Activated T-cell treated with anti-CD3 and anti-CD28 coated beads for 24 hours (primary cell): Measurements from ENCODE around the gene SLC6A4.
"Not testable (repeated sequence)": the region's sequence is repeated elsewhere in the genome, so short reads cannot be mapped to it uniquely, and the experiment has no call there.

Experiments
- DNase-seq: peaks from one replicate; pipeline ENCODE4 v3.0.0-alpha.2; 2020; ENCODE audit warnings: low read depth

The SLC6A4 gene

DNA sequence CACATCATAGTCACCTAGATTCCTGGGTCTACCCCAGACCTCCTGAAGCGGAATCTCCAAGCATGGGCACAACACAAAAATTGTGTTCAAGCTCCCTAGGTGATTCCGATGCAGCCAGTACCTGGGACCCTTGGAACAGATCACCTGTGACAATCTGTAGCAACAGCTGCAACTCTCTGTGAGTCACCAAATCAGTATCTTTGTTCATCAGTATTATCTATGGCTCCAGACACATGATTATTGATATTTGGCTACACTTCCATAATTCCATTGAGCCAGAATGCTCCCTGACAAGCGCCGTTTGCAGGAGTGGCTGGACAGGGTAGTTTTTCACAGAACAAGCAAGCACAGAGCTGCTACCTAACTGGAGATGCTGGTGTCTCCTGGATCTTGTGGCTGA, 16.2 kb downstream of the SLC6A4 start:
- DNase-seq: no peak

- no peak for DNase-seq
Observed at GRCh38 chr17:30218799-30219198, 16.7 kb downstream of the SLC6A4 start.

DNA sequence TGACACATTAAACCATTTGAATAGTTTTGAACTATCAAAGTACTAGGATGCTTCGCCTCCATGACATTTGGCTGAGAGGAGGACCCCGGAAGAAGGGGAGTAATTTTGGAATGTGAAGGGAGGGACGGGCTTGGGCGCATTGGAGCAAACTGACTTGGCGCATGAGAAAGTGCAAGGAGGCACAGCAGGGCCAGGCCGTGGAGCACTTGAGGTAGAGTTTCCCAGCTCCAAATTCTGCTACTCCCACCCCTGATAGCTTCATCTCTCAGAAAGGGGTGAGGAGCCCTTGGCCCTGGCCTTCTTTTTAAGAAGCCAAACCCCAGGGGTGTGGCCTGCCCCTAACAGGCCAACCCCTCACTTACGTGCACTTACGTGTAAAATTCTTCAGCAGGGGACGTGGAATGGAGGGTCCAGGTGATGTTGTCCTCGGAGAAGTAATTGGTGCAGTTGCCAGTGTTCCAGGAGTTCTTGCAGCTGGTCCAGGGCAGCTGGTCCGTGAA, 17.7 kb downstream of the SLC6A4 start:
- DNase-seq: no peak

DNA sequence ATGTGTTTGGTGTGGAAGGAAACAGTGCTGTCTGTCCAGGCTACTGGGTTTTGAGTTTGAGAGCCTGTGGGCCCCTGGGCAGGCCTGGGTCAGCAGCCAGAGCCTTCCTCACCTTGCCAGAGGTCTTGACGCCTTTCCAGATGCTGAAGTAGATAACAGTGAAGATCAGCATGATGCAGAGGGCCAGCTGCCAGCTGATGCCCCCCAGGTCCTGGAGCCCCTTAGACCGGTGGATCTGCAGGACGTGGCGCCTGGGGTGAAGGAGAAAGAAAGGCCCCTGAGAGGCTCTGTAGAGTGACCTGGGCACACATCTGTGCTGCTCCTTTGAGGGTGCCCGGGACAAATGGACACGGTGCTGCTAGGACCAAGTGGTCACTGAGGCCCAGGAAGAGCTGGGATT, 18.4 kb downstream of the SLC6A4 start:
- DNase-seq: no peak

DNA sequence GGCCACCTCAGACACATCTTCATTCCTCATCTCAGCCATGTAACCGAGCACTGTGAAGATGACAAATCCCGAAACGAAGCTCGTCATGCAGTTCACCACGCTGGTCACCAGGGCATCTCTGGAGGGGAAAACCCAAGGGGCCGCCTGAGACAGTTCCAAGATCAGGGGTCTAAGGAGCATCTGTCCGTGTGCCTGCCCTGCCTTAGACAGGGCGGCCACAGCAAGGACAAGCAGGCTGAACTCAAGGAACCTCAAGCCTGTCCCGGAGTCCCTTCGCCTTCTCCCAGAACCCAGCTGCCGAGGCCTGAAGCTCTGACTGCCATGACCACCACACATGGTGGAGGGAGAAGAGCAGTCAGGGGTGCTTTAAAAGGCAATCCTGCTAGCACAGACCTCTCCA, 22.7 kb downstream of the SLC6A4 start:
- no peak for DNase-seq

- no peak for DNase-seq
Observed at GRCh38 chr17:30211371-30211770, 24.1 kb downstream of the SLC6A4 start.

GRCh38 chr17:30210901-30211300, 24.6 kb downstream of the SLC6A4 start:
- DNase-seq: no peak

- no peak for DNase-seq
Observed at GRCh38 chr17:30210366-30210765, 25.1 kb downstream of the SLC6A4 start.

GRCh38 chr17:30209930-30210329, 25.6 kb downstream of the SLC6A4 start:
- no peak for DNase-seq

DNA sequence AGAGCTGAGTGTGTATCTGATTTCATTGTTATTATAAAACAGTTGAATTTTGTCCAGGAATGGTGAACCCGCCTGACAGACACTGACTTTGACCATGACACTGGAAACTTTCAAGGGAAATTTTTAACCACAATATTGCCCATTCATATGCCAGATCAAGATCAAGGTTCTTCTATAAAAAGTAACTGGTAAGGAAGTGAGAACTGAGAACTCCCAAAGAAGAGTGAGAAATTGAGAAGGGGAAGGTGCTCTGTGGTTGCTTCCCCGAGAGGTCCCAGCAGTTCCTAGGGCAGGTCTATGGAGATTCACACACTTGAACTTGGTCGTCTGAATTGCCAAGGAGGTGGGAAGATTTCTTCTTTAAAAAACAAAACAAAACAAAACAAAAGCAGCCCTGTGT, 27.3 kb downstream of the SLC6A4 start:
- DNase-seq: no peak

DNA sequence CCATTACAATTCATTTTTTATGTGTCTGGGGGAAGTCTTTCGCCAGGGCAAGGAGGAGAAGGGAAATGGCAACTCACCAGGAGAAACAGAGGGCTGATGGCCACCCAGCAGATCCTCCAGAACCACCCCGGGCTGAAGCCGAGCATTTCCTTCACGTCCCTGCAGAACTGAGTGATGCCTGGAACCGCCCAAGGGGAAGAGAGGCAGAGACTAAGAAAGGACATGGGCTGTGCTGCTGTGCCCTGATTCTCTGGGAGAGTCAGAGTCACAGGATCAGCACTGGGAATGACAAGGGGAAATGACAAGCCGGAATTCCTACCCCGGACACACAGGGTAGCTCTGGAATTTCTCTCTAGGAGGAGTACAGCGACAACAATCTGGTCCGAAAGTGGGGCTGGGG, 27.8 kb downstream of the SLC6A4 start:
- no peak for DNase-seq

DNA sequence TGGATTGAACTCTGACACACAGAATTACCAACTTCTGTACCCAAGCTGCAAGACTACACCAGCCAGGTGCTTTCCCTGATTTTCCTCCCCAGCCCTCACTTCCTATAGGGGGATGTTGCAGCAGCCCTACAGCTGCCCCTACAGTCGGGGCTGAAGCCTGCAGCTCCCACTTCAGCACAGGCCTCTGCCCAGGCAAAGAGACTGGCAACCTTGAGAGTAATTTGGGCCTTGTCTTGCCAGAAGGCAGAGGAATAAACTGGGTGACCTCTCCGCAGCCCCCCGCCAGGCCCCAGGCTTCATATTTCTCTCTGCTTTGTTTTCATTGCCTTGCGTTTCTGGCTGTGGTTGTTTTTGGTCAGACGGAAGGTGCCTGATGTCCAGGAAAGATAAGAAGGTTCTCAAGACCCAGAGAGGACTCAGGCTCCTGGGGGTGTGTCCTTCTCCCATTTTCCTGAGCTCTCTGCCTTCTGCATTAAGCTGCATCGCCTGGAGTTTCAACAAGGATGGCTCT, 32.0 kb downstream of the SLC6A4 start:
- DNase-seq: no peak

DNA sequence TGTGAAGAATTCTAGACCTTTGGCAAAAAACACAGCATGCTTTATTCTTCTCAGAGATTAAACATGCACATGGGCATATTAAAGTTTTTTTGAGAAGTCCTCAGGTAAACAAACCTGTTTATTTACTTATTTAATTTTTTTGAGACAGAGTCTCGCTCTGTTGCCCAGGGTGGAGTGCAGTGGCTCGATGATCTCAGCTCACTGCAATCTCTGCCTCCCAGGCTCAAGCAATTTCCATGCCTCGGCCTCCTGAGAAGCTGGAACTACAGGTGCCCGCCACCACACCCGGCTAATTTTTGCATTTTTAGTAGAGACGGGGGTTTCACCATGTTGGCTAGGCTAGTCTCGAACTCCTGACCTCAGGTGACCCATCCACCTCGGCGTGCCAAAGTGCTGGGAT, 34.8 kb downstream of the SLC6A4 start:
- DNase-seq: not testable (repeated sequence)

DNA sequence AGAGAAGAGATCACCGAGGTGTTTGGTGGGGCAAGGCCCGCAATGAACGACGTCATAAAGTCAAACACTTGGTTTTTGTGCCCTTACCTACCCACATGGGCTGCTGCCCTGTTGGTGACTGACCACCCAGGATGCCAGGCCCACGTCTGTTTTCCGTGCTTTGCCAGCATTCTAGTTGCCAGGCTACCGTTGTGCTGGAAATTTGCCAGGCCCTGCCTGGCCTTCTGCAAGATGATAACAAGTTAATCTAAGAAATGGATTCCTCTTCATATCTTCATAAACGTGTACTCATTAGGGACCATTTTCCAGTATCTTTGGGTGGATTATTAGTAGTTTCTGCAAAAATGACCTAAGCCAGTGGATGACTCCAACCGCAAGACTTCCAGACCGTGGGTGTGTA, 35.4 kb downstream of the SLC6A4 start:
- DNase-seq: no peak

- no peak for DNase-seq
Observed at GRCh38 chr17:30199600-30199999, 35.9 kb downstream of the SLC6A4 start.

- no peak for DNase-seq
Observed at GRCh38 chr17:30197416-30197815, 38.1 kb downstream of the SLC6A4 start.

- no peak for DNase-seq
Observed at GRCh38 chr17:30196504-30196903, 39.0 kb downstream of the SLC6A4 start.

- DNase-seq: no peak
Observed at GRCh38 chr17:30191072-30191471, 44.4 kb downstream of the SLC6A4 start.

- no peak for DNase-seq
Observed at GRCh38 chr17:30188211-30188939, 47.1 kb downstream of the SLC6A4 start.

DNA sequence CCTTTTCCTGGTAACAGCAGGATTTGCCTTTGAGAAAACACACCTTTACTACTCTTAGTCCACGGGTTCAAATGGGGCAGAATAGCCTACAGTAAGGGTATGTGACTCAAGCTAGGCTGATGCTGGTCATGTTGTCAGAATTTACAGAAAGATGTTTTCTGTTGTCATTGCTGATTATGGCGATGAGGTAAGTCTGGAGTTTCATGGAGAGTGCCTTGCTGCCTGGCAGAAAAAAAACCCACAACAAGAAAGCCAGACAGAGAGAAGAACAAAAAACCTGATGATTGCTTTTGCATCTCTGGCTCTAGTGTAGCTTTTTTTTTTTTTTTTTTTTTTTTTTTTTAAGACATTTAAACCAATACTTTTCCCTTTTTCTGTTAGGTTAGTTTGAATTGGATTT, 47.9 kb downstream of the SLC6A4 start:
- no peak for DNase-seq

DNA sequence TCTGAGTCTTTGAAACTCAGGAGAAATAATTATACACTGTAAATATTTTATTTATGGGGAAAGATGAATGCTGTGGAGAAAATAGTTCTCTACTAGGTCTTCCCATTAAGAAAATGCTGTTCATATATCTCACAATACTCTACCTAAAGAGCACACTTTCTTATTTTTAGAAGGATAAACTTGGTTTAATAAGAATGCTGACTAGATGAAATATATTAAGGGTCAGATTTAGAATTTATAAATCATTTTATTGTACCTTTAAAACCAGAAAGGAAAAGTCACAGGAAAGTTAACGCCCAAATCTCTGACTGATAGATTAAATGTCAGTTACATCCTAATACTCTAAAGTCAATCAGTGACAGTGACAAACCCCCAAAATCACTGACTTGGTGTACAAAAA, 48.7 kb downstream of the SLC6A4 start:
- no peak for DNase-seq

- no peak for DNase-seq
Observed at GRCh38 chr17:30176855-30177254, 58.6 kb downstream of the SLC6A4 start.

GRCh38 chr17:30174556-30174955, 60.9 kb downstream of the SLC6A4 start:
- no peak for DNase-seq

DNA sequence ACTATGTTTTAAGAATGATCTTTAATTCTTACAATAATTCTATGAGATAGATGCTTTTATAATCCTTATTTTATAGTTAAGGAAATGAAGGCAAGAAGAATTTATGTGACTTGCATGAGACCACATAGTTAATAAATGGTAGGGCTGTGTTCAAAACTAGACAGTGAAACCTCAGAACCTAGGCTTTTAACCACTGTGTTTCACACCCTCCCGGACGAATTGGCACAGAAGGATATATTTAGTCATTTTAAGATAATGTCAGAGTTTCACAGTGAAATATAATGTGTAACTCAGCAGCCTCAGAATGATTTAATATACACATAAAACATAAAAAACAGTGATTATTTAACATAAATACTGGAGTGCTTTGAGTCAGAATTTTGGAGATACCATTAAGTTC, 61.8 kb downstream of the SLC6A4 start:
- DNase-seq: no peak
